Fibroblast of mammary gland (primary cell): Measurements from ENCODE around the gene ITPKB.

Source experiments
- DNase-seq: peaks from one replicate; pipeline ENCODE4 v3.0.0-alpha.2; 2010; ENCODE audit warnings: low read depth
- H3K4me3 ChIP-seq: 2 replicates; pipeline ENCODE4 v1.5.1; 2011; ENCODE audit warnings: low read depth, mild to moderate bottlenecking, low read length, moderate library complexity; ENCODE audit not compliant: control insufficient read depth
- TF ChIP-seq, protein P1 (sequence below): conservative IDR thresholded peaks from 2 replicates; pipeline ENCODE4 v1.5.1; 2011; ENCODE audit warnings: low read depth, low read length, inconsistent platforms; ENCODE audit not compliant: control insufficient read depth, insufficient read depth

Gene ITPKB

DNA sequence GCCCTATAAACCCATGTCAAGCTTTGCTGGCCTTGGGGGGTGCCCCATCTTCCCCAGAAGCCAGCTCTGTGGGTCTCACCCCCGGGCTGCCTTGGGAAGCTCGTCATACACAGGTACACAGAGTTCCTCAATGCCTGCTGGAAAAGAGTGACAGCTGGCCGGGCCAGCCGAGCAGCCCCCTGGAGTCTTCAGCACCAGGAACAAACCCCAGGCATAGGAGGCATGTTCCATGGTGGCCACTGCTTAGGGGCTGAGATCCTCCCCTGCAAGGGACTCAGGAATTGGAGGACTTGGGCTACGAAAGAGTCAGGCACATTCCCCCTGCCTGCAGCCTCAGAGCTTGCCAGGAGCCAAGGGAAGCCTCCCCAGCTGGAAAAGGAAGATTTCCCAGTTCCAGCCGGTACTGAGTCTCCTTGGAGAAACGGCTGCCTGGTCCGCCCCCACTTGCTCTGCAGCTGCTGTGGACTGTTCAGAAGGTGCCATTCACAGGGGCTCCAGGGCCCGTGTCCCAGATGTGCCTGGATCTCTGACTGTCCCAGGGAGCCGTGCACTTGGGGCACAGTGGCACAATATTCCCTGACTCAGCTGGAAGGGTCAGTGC is 101.0 kb downstream of the ITPKB start:
- TF ChIP-seq, protein P1, sequence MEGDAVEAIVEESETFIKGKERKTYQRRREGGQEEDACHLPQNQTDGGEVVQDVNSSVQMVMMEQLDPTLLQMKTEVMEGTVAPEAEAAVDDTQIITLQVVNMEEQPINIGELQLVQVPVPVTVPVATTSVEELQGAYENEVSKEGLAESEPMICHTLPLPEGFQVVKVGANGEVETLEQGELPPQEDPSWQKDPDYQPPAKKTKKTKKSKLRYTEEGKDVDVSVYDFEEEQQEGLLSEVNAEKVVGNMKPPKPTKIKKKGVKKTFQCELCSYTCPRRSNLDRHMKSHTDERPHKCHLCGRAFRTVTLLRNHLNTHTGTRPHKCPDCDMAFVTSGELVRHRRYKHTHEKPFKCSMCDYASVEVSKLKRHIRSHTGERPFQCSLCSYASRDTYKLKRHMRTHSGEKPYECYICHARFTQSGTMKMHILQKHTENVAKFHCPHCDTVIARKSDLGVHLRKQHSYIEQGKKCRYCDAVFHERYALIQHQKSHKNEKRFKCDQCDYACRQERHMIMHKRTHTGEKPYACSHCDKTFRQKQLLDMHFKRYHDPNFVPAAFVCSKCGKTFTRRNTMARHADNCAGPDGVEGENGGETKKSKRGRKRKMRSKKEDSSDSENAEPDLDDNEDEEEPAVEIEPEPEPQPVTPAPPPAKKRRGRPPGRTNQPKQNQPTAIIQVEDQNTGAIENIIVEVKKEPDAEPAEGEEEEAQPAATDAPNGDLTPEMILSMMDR = no peak
- H3K4me3 ChIP-seq = no peak overlapping the region
- DNase-seq = no peak

DNA sequence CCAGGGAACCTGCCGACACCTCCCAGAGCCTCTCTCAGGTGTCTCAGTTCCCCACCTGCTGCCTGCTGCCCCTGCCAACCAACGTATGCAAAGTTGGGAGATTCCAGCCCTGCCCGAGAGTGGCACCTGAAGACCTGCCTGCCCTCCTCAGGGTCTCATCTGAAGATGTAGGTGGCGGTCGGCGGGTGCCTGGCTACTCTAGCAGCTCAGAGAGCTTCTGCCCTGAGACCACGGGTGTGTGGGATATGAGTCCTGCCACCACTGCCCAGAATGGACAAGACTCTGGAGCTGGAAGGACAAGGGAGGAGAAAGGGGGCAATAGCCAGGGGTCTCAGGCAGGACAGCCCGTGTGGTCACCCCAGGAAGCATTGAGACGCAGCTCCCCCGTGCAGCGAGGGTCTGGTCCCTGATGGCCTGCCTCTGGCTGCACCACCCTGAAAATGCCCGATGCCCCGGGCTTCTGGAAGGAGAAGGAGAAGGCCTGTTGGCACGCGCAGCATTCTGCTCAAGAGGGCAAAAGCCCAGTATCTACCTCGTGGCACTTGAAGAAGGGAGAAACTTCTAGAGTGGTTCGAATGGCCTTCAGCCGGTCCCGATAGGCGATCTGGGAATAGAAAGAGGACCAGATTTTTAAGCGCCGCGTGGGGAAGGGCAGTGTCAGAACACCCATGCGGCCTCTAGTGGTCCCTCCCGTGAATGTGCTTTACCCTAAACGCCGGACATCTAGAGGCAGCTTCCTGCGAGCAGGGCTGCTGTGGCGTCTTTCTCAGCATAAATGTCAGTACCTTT is 101.7 kb downstream of the ITPKB start:
- TF ChIP-seq, protein P1 = peak; percentile 74
- no peak overlapping the region for H3K4me3 ChIP-seq
- peak; percentile 70 for DNase-seq

DNA sequence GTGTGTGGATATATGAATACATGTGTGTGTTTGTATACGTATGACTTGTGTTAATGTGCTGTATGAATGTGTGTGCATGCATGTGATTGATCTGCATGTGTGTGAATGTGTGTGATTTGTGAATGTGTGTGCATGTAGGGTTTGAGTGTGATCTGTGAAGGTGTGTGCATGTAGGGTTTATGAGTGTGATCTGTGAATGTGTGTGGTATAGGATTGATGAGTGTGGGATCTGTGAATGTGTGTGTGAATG is 102.3 kb downstream of the ITPKB start:
- DNase-seq = no peak
- no peak overlapping the region for H3K4me3 ChIP-seq
- TF ChIP-seq, protein P1 = no peak

DNA sequence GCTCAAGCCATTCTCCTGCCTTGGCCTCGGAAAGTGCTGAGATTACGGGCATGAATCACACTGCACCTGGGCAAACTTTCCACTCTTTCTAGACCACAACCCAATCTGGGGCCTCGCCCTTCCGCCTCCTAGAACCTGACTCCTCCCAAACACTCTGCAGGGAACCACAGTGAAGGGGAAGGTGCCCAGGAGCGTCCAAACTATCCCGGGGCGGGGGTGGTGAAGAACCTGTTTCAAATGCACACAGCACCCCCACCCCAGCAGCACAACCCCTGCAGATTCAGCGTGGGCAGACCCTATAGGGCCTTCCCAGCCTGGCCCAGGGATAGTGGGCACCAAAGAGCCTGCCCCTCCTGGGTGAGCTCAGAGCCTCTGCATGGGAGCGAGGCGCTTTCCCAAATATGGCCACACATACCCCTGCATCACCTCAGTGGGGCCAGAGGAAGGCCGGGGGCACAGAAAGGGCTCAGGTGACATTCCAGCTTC is 103.6 kb downstream of the ITPKB start:
- DNase-seq = no peak
- TF ChIP-seq, protein P1 = no peak
- no peak overlapping the region for H3K4me3 ChIP-seq

DNA sequence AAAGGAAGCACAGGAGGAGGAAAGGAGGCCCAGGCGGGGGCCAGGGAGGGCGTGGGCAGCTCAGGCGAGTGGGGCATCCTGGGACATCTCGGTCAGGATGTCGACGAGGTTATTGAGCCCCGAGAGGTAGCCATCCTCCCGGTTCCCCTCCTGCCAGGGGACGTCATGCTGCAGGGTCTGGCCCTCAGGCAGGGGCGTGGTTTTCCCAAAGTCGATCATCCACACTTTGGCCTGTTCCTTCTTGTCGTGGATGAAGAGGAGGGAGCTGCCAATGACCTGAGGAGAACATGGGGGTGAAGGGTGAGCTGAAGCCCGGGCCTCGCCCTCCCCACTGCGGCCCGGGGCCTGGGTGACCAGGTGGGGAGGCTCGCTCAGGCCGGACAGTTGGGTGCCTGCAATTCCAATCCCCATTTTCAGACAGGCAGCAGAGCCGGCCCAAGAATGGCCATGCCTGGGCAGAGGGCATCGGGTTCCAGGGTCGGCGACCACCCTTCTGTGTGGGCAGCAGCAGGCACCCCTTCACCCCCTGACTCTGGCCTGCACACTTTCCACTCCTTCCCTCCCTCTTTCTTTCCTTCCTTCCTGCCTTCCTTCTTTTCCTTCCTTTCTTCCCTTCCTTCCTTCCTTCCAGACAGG is 104.4 kb downstream of the ITPKB start:
- H3K4me3 ChIP-seq = no peak overlapping the region
- DNase-seq = no peak
- TF ChIP-seq, protein P1 = no peak

DNA sequence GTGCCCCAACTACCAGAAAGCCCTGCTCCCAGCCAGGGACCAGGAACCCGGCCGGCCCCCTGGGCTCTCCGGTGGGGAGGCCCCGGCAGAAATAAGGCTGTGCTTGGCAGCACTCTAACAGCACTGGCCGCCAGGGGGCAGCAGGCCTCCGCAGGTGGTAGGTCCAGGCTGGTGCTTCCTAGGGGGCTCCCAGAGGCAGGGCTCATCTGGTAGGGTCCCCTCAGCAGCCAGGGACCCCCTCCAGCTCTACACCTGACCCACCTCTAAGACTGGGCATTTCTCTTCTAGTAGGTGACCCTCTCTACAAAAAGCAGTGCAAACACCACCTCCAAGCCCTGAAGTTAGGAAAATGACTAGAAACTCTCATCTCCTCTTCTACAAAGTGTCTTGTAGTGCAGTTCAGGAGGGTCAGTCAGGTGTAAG is 104.9 kb downstream of the ITPKB start:
- H3K4me3 ChIP-seq = no peak overlapping the region
- TF ChIP-seq, protein P1 = peak; percentile 83
- DNase-seq = peak; percentile 64
